Measurements from ENCODE around the gene SPATA31D1.
"Not testable (repeated sequence)": the region's sequence is repeated elsewhere in the genome, so short reads cannot be mapped to it uniquely, and the experiment has no call there.

The SPATA31D1 gene

GRCh38 chr9:81988472-81988871, at the start of gene SPATA31D1:
Gene SPATA31D1 (plus strand): TSS chr9:81988772. CDS start chr9:81988819, 47 bp downstream.
- DNase-seq = not testable (repeated sequence)

DNA sequence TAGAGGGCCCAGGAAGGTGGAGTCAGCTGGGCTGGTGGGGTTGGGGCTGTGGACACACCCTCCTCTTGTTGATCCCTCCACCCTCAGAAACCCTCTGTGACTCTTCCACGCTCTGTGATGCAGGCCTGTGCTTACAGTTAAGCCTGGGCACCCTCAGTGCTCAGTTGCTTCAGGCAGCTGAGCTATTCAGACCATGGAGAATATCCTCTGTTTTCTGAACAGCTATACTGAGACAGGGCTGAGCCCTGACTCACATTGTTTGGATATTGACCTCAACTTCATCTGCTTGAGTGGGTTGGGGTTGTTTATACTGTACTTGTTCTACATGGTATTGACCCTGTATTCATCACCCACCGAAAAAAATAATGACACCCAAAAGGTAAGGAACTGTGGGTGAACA, 45.2 kb upstream of the SPATA31D1 start, which contains the start of gene SPATA31D3:
SPATA31D3 (plus strand) TSS at position 108 of the 400 bp plus-strand sequence; CDS start at position 194, 86 bp downstream.
- not testable (repeated sequence) for DNase-seq

GRCh38 chr9:81948650-81949049, 39.9 kb upstream of the SPATA31D1 start:
- DNase-seq = not testable (repeated sequence)

- DNase-seq = no peak
These were observed 35.5 kb upstream of the SPATA31D1 start for GRCh38 chr9:81953096-81953495.

- no peak for DNase-seq
These were observed 32.9 kb upstream of the SPATA31D1 start for GRCh38 chr9:81955625-81956024.

DNA sequence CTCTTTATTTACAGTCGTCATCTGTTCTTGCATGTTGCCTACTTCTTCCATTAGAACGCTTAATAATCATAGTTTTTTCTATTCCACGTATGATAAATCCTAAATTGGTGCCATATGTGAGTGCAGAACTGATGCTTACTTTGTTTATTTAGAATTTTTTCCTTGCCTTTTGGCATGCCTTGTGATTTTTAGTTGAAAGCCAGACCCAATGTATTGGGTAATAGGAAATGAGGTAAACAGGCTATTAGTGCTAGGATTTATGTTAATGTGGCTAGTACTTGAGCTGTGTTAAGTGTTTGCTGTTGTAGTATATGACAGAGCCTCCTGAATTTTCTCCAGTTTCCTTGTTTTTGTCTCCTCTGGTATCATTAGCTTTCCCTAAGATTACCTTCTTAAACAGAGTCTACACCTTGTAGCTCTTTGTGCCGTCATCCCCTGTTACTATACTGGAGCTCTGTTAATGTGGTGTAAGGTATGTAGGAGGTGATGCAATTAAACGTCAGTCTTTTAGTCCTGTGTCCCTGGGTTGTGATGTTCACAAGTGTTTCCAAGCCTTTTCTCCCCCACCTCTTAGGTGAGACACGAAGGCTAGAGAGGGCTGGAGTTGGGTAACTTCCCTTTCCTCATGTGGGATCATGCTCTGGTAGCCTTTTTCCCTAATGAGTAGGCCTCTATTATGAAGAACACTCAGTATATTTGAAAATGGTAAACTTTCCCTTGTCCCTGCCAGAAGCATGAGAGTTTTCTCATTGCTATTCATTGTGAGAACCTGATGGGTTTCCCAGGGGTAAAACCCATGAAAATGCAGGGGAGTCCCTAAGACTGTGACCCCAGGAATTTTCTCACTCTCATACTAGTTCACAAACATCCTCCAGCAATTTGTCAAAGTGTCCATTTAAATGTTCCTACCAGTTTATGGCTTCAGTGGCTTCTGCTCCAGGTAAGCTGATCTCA, 24.1 kb upstream of the SPATA31D1 start:
- no peak for DNase-seq

- DNase-seq = no peak
These were observed 20.5 kb upstream of the SPATA31D1 start for GRCh38 chr9:81968026-81968425.

- no peak for DNase-seq
These were observed 18.6 kb upstream of the SPATA31D1 start for GRCh38 chr9:81969971-81970370.

DNA sequence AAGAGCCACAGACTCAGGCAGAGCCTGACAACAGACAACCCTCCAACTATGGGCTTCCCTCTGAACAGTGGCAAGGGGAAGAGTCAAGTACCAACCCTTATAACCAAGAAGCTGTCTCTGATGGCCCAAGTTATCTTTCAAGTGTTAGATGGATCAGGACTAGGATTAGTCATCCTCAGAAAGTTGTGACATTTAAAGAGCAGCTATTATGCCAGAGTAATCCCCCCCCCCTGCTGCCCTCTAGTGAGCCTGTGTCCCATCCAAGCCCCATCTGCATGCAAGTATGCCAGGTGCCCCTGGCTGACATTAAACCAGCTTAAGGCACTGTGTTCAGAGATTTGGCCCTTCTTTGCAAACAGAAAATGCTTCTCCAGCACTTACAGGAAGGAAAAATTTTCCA, 16.8 kb upstream of the SPATA31D1 start:
- no peak for DNase-seq

DNA sequence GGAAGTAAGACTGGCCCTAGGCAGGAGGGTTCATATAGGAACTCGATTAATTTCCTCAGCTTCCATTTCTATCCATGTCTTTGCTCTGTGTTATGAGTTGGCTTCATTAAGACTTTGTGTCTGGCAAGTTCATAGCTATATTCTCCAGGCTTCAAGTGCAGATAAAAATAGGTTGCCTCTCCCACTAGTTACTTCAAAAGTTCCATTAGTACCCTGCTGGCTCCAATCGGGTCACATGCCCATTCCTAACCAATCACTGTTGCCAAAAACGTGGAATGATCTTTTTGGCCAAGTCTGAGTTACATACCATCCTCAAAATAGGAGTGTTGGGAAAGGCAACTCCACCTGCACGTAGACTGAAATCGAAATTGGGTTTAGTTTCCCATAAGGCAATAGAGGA, 13.8 kb upstream of the SPATA31D1 start:
- no peak for DNase-seq

DNA sequence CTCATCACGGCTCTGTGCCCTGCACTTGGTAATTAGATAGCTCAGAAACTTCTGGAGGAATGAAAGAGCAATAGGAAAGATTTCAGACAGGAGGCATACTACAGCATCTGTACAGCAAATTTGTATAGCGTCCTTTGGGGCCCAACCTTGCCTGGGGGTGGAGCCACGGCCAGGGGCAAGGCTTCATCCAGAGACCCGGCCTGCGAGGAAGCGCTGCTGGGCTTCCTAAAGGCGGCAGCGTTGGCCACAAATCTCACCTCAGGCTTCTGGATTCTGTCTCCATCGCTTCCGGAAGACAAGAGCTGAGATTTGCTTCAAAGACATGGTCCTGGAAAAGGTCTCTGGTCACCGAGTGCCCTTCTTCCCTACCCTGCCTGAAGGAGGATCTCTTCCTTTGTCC, 12.2 kb upstream of the SPATA31D1 start:
- DNase-seq = no peak

DNA sequence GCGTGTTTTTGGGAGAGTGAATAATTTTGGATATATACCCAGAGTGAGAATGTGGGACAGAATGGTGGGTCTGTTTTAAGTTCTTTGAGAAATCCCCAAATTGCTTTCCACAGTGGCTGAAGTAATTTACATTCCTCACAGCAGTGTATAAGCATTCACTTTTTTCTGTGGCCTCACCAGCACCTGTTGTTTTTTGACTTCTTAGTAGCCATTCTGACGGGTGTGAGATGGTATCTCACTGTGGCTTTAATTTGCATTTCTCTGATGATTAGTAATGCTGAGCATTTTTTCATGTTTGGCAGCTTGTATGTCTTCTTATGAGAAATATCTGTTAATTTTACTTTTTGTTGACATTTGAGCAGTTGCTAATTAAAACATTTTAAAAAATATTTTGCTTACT, 9.4 kb upstream of the SPATA31D1 start:
- no peak for DNase-seq

DNA sequence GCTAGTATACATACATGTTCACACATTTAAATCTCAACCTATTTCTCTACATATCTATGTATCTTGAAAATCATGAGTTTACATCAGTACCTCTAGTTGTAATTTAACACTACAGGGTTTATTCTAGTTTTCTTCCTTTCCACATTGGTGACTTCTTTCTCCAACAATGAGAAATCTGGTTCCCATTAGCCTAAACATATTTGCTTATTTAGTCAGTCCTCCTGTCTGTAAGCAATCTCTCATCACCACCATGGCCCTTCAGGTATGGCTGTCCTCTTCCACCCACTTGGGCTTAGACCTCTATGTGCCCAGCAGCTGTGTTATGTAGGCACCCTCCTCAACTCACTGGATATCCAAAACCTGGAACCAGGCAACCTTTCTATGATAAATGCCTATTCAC, 8.0 kb upstream of the SPATA31D1 start:
- DNase-seq = no peak

DNA sequence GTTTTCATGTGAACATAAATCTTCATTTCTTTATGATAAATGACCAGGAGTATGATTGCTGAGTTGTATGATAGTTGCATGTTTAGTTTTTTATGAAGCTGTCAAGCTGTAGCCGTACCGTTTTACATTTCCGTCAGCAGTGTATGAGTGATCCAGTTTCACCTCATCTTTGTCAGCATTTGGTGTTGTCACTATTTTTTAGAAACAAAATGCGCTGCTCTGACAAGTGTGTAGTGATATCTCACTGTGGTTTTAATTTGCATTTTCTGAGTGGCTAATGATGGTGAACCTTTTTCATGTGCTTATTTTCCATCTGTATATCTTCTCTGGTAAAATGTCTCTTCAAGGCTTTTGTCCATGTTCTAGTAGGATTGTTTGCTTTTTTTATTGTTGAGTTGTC, 6.7 kb upstream of the SPATA31D1 start:
- DNase-seq = no peak

GRCh38 chr9:81984928-81985327, 3.6 kb upstream of the SPATA31D1 start:
- no peak for DNase-seq

DNA sequence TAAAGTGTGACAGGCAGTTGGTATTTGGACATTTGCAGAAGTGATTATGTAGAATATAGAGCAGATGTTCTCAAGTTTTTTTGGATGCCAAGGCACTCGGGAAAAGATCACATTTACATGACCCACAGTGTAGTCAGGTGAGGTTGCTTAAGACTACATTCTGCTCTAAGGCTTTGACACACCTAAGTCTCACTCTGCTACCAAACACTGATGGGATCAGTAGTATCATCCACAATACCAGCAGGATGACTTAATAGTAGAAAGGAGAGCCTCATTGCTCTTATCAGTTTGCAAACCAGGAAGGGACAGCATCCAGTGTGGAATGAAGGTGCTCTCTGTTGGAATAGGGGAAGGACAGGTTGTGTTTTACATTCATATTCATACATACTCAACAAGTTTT, 2.5 kb upstream of the SPATA31D1 start:
- no peak for DNase-seq

- no peak for DNase-seq
These were observed 1.1 kb downstream of the SPATA31D1 start for GRCh38 chr9:81989700-81990099.

- no peak for DNase-seq
These were observed 5.1 kb downstream of the SPATA31D1 start for GRCh38 chr9:81993656-81994055.

- no peak for DNase-seq
These were observed 11.2 kb downstream of the SPATA31D1 start for GRCh38 chr9:81999806-82000205.

DNA sequence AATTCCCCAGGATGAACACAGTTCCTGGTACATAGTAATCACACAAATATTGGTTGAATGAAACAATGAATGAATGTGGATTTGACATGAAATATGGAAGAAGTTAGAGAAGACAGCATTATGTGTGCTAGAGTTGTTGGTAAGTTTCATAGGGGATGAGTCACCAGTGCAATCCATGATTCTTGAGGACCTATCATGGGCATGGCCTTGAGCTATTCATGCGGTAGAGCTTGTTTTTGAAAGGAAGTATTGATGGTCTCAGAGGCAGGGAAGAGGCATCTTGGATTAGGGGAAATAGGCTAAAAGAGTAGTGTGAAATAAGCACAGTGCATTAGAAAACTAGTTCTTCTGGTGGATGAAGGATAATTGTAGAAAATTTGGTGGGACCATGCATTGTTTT, 22.1 kb downstream of the SPATA31D1 start:
- DNase-seq = no peak

DNA sequence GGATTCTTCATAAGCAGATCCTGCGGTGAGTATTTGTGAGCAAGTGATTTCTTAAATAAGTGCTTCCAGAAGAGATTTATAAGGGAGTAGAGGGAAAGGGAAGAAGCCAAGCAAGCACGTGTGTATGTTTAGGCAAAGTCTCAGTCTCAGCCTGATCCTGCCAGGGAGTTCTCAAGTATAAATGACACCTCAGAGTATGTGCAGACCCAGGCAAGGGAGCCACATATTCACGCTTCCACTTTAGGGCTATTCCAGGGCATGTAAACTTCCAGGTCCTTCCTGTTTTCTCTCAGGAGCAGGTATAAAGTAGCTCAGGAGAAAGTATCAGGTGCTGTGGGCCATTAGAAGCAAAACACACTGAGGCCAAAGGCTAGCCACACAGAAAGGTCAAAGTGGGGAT, 22.6 kb downstream of the SPATA31D1 start:
- DNase-seq = no peak

GRCh38 chr9:82012276-82012675, 23.7 kb downstream of the SPATA31D1 start:
- no peak for DNase-seq

DNA sequence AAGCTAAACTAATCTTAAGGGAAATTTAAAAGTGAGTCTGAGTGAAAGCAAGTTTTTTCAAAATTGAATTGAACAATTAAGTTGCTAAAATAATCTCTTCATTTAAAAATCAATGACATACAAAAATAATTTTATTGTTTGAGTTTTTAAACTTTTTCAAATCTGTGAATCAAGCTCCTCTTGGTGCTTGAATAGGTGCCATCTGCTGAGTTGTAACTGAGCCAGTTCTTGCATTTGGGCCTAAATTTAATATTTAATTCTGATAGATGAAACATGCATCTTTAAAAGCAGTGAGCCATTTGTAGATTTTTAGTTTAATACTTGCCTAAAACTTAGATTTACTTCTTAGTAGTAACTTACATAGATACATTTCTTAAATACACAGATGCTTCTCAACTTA, 31.8 kb downstream of the SPATA31D1 start:
- DNase-seq = peak; percentile 21

GRCh38 chr9:82021198-82021597, 32.6 kb downstream of the SPATA31D1 start:
- DNase-seq = peak; percentile 5

DNA sequence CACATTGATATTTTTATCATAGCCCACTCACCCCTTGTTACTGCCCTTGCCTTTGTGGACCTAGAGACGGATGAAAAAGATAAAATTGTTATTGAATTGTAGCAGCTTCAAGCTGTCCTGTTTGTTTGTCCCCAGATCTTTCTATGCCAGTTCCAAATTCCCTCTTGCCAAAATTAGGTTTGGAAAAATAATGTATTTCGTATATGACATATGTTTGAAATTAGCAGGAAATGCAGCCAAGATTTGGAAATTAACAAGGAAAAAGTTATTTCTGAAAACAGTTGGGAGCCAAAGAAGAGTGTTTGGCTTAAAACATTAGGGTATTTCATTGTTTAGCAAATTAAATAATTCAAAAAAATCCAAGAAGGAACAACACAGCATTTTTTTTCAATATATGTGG, 33.5 kb downstream of the SPATA31D1 start:
- DNase-seq = peak; percentile 11

Measured in NCI-H1694 treated with DMSO at 0.1 percent for 48 hours (cell line).